ENCODE measurements around the gene WFDC10B.
"Not testable (repeated sequence)": the region's sequence is repeated elsewhere in the genome, so short reads cannot be mapped to it uniquely, and the experiment has no call there.

GRCh38 chr20:45693346-45693745, 11.5 kb downstream of the WFDC10B start:
- not testable (repeated sequence) for TF ChIP-seq CTCF (IDR thresholded peaks at IDR 0.05); POLR2AphosphoS5 (IDR thresholded peaks at IDR 0.05; ENCODE audit: low read depth, low read length); TCF7L2 (IDR thresholded peaks at IDR 0.05; ENCODE audit: low read depth, low read length); SIN3A (IDR thresholded peaks at IDR 0.05; ENCODE audit: borderline replicate concordance, insufficient read depth, low read depth, low read length)
- TF ChIP-seq, protein P1, sequence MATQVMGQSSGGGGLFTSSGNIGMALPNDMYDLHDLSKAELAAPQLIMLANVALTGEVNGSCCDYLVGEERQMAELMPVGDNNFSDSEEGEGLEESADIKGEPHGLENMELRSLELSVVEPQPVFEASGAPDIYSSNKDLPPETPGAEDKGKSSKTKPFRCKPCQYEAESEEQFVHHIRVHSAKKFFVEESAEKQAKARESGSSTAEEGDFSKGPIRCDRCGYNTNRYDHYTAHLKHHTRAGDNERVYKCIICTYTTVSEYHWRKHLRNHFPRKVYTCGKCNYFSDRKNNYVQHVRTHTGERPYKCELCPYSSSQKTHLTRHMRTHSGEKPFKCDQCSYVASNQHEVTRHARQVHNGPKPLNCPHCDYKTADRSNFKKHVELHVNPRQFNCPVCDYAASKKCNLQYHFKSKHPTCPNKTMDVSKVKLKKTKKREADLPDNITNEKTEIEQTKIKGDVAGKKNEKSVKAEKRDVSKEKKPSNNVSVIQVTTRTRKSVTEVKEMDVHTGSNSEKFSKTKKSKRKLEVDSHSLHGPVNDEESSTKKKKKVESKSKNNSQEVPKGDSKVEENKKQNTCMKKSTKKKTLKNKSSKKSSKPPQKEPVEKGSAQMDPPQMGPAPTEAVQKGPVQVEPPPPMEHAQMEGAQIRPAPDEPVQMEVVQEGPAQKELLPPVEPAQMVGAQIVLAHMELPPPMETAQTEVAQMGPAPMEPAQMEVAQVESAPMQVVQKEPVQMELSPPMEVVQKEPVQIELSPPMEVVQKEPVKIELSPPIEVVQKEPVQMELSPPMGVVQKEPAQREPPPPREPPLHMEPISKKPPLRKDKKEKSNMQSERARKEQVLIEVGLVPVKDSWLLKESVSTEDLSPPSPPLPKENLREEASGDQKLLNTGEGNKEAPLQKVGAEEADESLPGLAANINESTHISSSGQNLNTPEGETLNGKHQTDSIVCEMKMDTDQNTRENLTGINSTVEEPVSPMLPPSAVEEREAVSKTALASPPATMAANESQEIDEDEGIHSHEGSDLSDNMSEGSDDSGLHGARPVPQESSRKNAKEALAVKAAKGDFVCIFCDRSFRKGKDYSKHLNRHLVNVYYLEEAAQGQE (IDR thresholded peaks at IDR 0.05; ENCODE audit: insufficient read depth in 1 of 2, low read depth in 2 of 2, low read length in 1 of 2): not testable (repeated sequence)
